ENCODE results near the gene PRKAB2.

GRCh38 chr1:147177611-147178380 is 5.5 kb upstream of the PRKAB2 start:
- TF ChIP-seq POLR2A (IDR thresholded peaks at IDR 0.05) (no peak), CTCF (IDR thresholded peaks at IDR 0.05) (no peak), POLR2AphosphoS5 (IDR thresholded peaks at IDR 0.05) (no peak), EP300 (IDR thresholded peaks at IDR 0.05) (no peak)

Measured in stomach (tissue), 4 donors.